Effector memory CD4-positive, alpha-beta T cell (primary cell): ENCODE measurements around the gene TRPT1.

Experiments used
- DNase-seq, 3 donors: peaks; one replicate each; pipeline ENCODE4 v3.0.0-alpha.2; 2020
- H3K27ac ChIP-seq: 2 replicates; pipeline ENCODE4 v1.7.0; 2013; ENCODE audit warnings: mild to moderate bottlenecking, low read length, moderate library complexity; ENCODE audit not compliant: insufficient read depth, poor library complexity, severe bottlenecking
- H3K27me3 ChIP-seq: replicated peaks from 2 replicates; pipeline ENCODE4 v1.7.0; 2013; ENCODE audit warnings: mild to moderate bottlenecking, low read length; ENCODE audit not compliant: insufficient read depth, control insufficient read depth, poor library complexity, severe bottlenecking
- H3K36me3 ChIP-seq: 2 replicates; pipeline ENCODE4 v1.7.0; 2013; ENCODE audit warnings: mild to moderate bottlenecking, low read length, moderate library complexity; ENCODE audit not compliant: control insufficient read depth, insufficient read depth
- H3K4me1 ChIP-seq: 2 replicates; pipeline ENCODE4 v1.7.0; 2013; ENCODE audit warnings: low read length, mild to moderate bottlenecking; ENCODE audit not compliant: control insufficient read depth, insufficient read depth, poor library complexity, severe bottlenecking
- H3K4me3 ChIP-seq: 2 replicates; pipeline ENCODE4 v1.7.0; 2013; ENCODE audit warnings: low read length, low read depth, mild to moderate bottlenecking; ENCODE audit not compliant: insufficient read depth, poor library complexity, severe bottlenecking
- H3K9me3 ChIP-seq: 2 replicates; pipeline ENCODE4 v1.7.0; 2013; ENCODE audit warnings: mild to moderate bottlenecking, low read length, moderate library complexity; ENCODE audit not compliant: control insufficient read depth

The TRPT1 gene

DNA sequence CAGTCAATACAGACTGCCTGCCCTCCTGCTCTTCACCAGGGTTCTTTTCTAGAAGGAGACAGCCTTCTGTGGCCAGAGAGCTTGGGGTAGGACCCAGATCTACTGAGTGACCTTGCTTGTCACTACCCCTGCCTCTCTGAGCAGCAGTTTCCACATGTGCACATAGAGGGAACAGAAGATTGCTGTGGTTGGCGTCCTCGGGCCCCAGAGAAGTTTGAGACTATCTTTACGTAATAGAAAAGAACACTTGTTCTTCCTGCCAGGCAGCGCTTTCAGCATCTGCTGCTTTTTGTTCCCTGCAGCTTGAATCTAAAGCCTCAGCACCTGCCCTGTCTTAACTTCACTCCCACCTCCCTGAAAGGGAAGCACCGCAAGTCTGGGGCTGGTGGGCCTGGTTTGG lies 13.0 kb upstream of the TRPT1 start:
- no peak overlapping the region for H3K4me3 ChIP-seq
- H3K27ac ChIP-seq: no peak overlapping the region

DNA sequence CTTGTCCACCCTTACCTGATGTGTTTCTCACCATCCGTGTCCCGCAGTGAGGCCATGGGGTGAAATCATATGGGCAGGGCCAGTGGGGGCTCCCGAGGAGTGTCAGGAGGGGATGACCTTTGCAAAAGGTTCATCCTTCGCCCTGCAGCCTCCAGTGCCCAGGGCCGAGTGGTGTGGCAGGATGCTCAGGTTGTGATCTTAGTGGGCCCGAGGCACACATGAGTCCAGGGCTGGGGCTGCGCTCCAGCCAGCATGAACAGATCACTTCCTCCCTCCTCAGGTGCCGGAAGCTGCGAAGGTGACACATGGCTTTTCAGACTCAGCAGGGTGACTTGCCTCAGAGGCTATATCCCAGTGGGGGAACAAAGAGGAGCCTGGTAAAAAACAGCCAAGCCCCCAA lies 12.1 kb upstream of the TRPT1 start:
- Histone ChIP-seq H3K9me3 (no peaks in the 10 kb centered on the region), H3K27ac (no peak overlapping the region), H3K4me3 (no peak overlapping the region), H3K36me3 (no peaks in the 10 kb centered on the region), H3K27me3 (no peaks in the 10 kb centered on the region), H3K4me1 (peaks cover 36% of the 10 kb centered on the region)
- no peak for DNase-seq

More for the DNA sequence above, 13.0 kb upstream of the TRPT1 start:
- H3K4me1 ChIP-seq: peaks cover 31% of the 10 kb centered on the region
- DNase-seq: no peak
- H3K9me3 ChIP-seq: no peaks in the 10 kb centered on the region
- H3K27me3 ChIP-seq: no peaks in the 10 kb centered on the region
- no peaks in the 10 kb centered on the region for H3K36me3 ChIP-seq

DNA sequence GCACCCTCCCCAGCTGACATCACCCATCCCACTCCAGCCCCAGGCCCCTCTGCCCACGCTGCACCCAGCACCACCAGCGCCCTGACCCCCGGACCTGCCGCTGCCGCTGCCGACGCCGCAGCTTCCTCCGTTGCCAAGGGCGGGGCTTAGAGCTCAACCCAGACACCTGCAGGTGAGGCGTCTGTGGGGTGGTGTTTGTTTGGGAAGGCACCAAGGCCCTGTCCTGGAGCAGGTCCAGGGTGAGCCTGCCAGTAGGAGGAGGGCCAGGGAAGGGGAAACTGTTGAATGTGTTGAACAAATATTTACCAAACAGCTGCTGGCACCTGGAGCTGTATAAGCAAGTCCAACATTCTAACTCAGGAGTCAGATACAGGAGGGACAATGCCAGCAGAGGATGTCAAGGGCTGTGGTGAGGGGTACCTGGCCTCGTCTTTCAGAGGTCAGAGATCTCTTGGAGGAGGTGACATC lies 11.5 kb upstream of the TRPT1 start:
- Histone ChIP-seq H3K4me3 (no peak overlapping the region), H3K4me1 (peaks cover 34% of the 10 kb centered on the region), H3K27ac (no peak overlapping the region), H3K9me3 (no peaks in the 10 kb centered on the region), H3K27me3 (no peaks in the 10 kb centered on the region), H3K36me3 (no peaks in the 10 kb centered on the region)
- DNase-seq: no peak

DNA sequence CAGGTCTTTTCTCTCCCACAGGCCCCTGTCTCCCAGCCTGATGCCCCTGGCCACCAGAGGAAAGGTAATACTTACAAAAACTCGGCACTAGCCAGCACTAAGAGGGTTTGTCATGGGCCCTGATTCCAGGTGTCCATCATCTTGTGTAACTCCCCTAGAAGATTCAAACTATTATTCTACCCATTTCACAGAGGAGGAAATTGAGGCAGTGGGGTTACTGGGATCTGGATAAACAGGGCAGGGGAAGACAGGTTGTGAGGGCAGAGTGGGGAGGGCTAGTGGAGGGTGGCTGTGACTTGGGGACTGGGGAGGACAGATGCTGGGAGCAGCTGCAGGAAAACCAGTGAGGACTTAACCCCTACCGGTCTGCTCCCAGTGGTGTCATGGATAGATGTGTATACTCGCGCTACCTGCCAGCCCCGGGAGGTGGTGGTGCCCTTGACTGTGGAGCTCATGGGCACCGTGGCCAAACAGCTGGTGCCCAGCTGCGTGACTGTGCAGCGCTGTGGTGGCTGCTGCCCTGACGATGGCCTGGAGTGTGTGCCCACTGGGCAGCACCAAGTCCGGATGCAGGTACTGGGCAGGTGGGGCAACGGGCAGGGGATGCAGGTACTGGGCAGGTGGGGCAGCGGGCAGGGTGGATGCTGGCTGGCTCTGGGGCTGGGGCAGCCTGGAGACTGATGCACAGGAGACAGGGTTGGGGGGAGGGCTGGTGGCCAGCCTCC lies 9.6 kb upstream of the TRPT1 start:
- H3K9me3 ChIP-seq: no peaks in the 10 kb centered on the region
- H3K4me3 ChIP-seq: peak overlapping the region; percentile 68
- H3K27ac ChIP-seq: peak overlapping the region; percentile 60
- no peaks in the 10 kb centered on the region for H3K36me3 ChIP-seq
- DNase-seq: no peak
- no peaks in the 10 kb centered on the region for H3K27me3 ChIP-seq
- H3K4me1 ChIP-seq: peaks cover 32% of the 10 kb centered on the region

DNA sequence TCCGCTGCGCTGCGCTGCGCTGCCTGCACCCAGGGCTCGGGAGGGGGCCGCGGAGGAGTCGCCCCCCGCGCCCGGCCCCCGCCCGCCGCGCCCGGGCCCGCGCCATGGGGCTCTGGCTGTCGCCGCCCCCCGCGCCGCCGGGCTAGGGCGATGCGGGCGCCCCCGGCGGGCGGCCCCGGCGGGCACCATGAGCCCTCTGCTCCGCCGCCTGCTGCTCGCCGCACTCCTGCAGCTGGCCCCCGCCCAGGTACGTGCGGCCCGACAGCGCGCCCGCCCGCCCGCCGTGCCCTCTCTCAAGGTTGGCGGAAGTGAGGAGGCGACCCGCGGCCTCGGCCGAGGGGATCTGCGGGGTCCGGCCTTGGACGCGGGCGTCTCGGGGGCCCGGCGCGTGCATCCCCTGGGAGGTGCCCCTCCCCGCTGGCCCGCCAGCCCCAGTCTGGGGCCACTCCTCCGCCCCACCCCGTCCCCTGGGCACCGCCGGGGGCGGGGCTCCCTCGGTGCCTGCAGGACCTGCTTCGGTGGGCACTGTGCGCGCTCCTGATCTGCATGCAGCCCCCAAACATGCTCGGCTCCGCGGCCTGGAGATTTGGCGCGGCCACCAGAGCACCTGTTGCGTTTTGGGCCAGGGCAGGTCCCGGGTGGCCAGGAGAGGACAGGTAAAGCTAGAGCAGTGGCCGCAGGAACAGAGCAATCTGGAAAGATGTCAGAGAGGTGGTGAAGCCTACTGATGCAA lies 8.8 kb upstream of the TRPT1 start:
- no peaks in the 10 kb centered on the region for H3K36me3 ChIP-seq
- H3K4me3 ChIP-seq: peak overlapping the region; percentile 68
- H3K27me3 ChIP-seq: no peaks in the 10 kb centered on the region
- peak; percentile 32 to 44 (median 41) for DNase-seq
- H3K9me3 ChIP-seq: no peaks in the 10 kb centered on the region
- H3K27ac ChIP-seq: peak overlapping the region; percentile 60
- peaks cover 27% of the 10 kb centered on the region for H3K4me1 ChIP-seq

DNA sequence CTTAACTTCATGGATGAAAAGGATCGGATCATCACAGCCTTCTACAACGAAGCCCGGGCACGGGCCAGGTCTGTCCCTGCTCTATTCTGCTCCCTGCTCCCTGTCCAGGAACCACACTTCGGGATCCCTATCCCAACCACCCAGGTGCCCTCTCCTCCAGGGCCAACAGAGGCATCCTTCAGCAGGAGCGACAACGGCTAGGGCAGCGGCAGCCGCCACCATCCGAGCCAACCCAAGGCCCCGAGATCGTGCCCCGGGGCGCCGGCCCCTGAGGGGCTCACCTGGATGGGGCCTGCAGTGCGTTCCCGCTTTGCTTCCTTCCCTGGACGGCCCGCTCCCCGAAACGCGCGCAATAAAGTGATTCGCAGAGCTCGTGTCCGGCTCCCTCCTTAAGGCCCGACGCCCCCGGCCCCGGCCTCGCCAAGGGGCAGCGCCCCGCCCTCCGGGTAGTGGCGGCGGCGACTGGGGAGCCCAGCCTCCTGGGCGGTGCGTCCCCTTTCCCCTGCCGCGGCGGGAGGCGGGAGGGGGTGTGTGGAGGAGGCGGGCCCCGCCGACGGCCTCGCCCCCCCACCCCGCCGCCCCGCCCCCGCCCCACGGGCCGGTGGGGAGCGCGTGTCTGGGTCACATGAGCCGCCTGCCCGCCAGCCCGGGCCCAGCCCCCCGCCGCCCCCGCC lies 8.1 kb upstream of the TRPT1 start, which contains the start of gene VEGFB:
TSS of gene VEGFB (plus strand) at position 672 of the 674 bp plus-strand sequence. CDS start 250 bp downstream, outside the sequence.
- no peaks in the 10 kb centered on the region for H3K9me3 ChIP-seq
- H3K4me1 ChIP-seq: peaks cover 33% of the 10 kb centered on the region
- DNase-seq: peak; percentile 66 to 71 (median 66)
- H3K36me3 ChIP-seq: no peaks in the 10 kb centered on the region
- no peaks in the 10 kb centered on the region for H3K27me3 ChIP-seq
- H3K4me3 ChIP-seq: peak within 1 kb of the TSS; percentile 68
- peak within 1 kb of the TSS; percentile 60 for H3K27ac ChIP-seq

DNA sequence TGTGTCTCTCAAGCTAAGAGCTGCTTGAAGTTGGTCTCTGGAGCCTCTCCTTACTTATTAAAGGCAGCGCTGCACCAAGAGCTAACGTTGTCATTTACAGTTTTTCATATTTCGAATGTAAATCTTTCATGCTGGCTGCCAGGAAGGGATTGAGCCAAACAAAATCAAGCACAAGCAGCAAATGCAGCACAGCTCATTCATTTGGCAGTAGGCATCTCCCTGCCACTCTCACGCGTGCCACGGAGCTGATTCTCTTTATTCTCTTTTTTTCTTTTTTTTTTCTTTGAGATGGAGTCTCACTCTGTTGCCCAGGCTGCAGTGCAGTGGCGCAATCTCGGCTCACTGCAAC lies 7.0 kb upstream of the TRPT1 start:
- no peaks in the 10 kb centered on the region for H3K27me3 ChIP-seq
- H3K36me3 ChIP-seq: no peaks in the 10 kb centered on the region
- DNase-seq: no peak
- H3K4me3 ChIP-seq: no peak overlapping the region
- no peaks in the 10 kb centered on the region for H3K9me3 ChIP-seq
- H3K4me1 ChIP-seq: peaks cover 34% of the 10 kb centered on the region
- H3K27ac ChIP-seq: no peak overlapping the region

DNA sequence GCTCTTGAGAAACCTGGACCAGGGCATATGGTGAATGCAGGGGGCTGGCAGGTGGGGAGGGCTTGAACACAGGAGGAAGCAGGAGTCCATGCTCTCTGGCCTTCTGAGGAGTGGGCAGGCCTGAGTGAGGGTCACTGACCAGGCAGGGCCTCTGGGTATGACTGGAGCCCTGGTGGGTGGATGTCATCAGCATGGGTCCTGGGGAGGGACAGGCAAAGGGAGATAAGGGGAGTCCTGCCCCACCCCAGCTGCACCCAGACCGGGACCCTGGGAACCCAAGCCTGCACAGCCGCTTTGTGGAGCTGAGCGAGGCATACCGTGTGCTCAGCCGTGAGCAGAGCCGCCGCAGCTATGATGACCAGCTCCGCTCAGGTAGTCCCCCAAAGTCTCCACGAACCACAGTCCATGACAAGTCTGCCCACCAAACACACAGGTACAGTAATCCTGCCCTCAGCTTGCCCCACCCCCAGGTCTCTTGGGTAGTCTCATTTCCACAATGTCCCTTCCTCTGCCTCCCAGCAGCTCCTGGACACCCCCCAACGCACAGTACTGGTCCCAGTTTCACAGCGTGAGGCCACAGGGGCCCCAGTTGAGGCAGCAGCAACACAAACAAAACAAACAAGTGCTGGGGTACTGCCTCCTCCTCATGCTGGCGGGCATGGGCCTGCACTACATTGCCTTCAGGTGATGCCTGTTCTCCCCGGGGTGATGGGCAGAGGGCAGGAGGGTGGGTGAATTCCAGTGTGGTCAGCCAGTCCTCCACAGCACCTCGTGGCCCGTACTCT lies 6.4 kb upstream of the TRPT1 start:
- Histone ChIP-seq H3K36me3 (no peaks in the 10 kb centered on the region), H3K4me1 (peaks cover 36% of the 10 kb centered on the region), H3K9me3 (no peaks in the 10 kb centered on the region), H3K27me3 (no peaks in the 10 kb centered on the region), H3K27ac (no peak overlapping the region), H3K4me3 (no peak overlapping the region)
- DNase-seq: no peak

DNA sequence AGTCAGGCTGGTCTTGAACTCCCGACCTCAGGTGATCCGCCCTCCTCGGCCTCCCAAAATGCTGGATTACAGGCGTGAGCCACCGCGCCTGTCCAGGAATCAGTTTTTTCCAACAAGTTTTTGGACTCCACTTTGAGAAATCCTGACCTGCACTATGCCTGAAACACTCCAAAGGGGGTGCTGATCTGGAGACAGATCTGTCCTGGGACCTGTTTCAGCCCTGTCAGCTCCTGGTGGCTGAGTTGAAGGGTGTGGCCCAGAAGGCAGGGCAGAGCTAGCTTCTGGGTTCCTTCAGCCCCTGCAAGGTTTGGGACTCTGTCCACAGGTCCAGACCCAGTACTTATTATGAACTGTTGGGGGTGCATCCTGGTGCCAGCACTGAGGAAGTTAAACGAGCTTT lies 5.6 kb upstream of the TRPT1 start:
- H3K4me1 ChIP-seq: peaks cover 45% of the 10 kb centered on the region
- no peak for DNase-seq
- no peaks in the 10 kb centered on the region for H3K9me3 ChIP-seq
- H3K4me3 ChIP-seq: no peak overlapping the region
- H3K36me3 ChIP-seq: no peaks in the 10 kb centered on the region
- H3K27me3 ChIP-seq: no peaks in the 10 kb centered on the region
- no peak overlapping the region for H3K27ac ChIP-seq
